Uterus (tissue), 2 donors: ENCODE data around the gene ST6GAL2.

Experiments
- POLR2A ChIP-seq, 2 donors: fragments of 450-650 bp; IDR thresholded peaks; one replicate each; pipeline ENCODE4 v1.6.1; 2016; ENCODE audit warnings: antibody characterized with exemption in 2 of 2, mild to moderate bottlenecking in 1 of 2, moderate library complexity in 1 of 2
- TF ChIP-seq, protein P1 (sequence below), 4 experiments: fragments of 200-600 bp in 2 of 4; fragments of 450-650 bp in 2 of 4; sonication (generic) in 2 of 4; IDR thresholded peaks; one replicate each; pipeline ENCODE4 v1.5.1; 2016 to 2019; ENCODE audit warnings: antibody characterized with exemption in 4 of 4, mild to moderate bottlenecking in 2 of 4, moderate library complexity in 1 of 4

GRCh38 chr2:106759966-106760365 is 126.0 kb downstream of the ST6GAL2 start:
- TF ChIP-seq, protein P1, sequence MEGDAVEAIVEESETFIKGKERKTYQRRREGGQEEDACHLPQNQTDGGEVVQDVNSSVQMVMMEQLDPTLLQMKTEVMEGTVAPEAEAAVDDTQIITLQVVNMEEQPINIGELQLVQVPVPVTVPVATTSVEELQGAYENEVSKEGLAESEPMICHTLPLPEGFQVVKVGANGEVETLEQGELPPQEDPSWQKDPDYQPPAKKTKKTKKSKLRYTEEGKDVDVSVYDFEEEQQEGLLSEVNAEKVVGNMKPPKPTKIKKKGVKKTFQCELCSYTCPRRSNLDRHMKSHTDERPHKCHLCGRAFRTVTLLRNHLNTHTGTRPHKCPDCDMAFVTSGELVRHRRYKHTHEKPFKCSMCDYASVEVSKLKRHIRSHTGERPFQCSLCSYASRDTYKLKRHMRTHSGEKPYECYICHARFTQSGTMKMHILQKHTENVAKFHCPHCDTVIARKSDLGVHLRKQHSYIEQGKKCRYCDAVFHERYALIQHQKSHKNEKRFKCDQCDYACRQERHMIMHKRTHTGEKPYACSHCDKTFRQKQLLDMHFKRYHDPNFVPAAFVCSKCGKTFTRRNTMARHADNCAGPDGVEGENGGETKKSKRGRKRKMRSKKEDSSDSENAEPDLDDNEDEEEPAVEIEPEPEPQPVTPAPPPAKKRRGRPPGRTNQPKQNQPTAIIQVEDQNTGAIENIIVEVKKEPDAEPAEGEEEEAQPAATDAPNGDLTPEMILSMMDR (IDR thresholded peaks at IDR 0.05), result no peak
- TF ChIP-seq POLR2A (IDR thresholded peaks at IDR 0.05), result no peak
